Ascending aorta (tissue), 2 donors: ENCODE data around the gene PDK2. TPM values are rescaled to one million over a fixed set of nuclear protein-coding genes. Genes with fewer than 3 reads are reported as not detected.

Source experiments
- DNase-seq, 2 donors: peaks; one replicate each; pipeline ENCODE4 v3.0.0-alpha.2; 2019; ENCODE audit warnings: low spot score in 2 of 2
- H3K27ac ChIP-seq, 2 donors: fragments of 200-600 bp; sonication (generic); one replicate each; pipeline ENCODE4 v1.5.1; 2016 to 2017; ENCODE audit warnings: mild to moderate bottlenecking in 1 of 2
- H3K27me3 ChIP-seq: fragments of 200-600 bp; sonication (generic); one replicate; pipeline ENCODE4 v1.5.1; 2017
- H3K36me3 ChIP-seq, 2 donors: fragments of 200-600 bp; sonication (generic); one replicate each; pipeline ENCODE4 v1.5.1; 2016
- H3K4me1 ChIP-seq, 2 donors: fragments of 200-600 bp; sonication (generic); one replicate each; pipeline ENCODE4 v1.5.1; 2016 to 2017; ENCODE audit warnings: mild to moderate bottlenecking in 1 of 2
- H3K4me3 ChIP-seq, 2 donors: fragments of 200-600 bp; sonication (generic); one replicate each; pipeline ENCODE4 v1.5.1; 2016 to 2017; ENCODE audit warnings: mild to moderate bottlenecking in 1 of 2
- H3K9me3 ChIP-seq, 2 donors: fragments of 200-600 bp; sonication (generic); one replicate each; pipeline ENCODE4 v1.5.1; 2016
- CTCF ChIP-seq, 3 experiments: fragments of 200-600 bp in 2 of 3; fragments of 450-650 bp in 1 of 3; sonication (generic) in 2 of 3; IDR thresholded peaks; one replicate each; pipeline ENCODE4 v1.5.1; 2016 to 2019; ENCODE audit warnings: antibody characterized with exemption in 3 of 3, mild to moderate bottlenecking in 1 of 3, moderate library complexity in 1 of 3
- intact Hi-C: fragments of 100-400 bp; cut with DNase I; formaldehyde crosslinking; loops from one replicate; pipeline ENCODE4 v1.15.1; 2023
- total RNA-seq: library from RNA; depleted of rRNA; stranded (reverse); fragments of >200 nt; gene quantifications from one replicate; pipeline ENCODE4 v1.1.0, GENCODE V29; 2016

Gene PDK2
- total RNA-seq, 1 donor from 2014 or later, result 73.5 TPM

DNA sequence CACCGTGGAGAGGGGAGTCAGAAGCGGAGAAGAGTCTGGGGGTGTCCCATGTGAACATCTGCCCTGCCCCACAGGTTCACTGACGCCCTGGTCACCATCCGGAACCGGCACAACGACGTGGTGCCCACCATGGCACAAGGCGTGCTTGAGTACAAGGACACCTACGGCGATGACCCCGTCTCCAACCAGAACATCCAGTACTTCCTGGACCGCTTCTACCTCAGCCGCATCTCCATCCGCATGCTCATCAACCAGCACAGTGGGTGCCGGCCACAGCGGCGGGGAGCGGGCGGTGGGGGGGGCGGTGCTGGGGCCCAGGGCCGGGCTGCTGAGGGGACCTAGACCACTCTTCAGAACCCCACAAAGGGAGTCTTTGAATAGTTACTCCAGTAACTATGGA, 10.7 kb downstream of the PDK2 start:
- no peak overlapping the region for H3K27ac ChIP-seq
- intact Hi-C loops, result no loop called here
- no peaks in the 10 kb centered on the region for H3K27me3 ChIP-seq
- TF ChIP-seq CTCF (IDR thresholded peaks at IDR 0.05), result no peak
- H3K9me3 ChIP-seq, result no peaks in the 10 kb centered on the region
- H3K4me1 ChIP-seq, result peaks cover 3 to 12% of the 10 kb centered on the region in 2 donors
- peaks cover 54 to 61% of the 10 kb centered on the region in 2 donors for H3K36me3 ChIP-seq
- H3K4me3 ChIP-seq, result no peak overlapping the region
- DNase-seq, result no peak

- Histone ChIP-seq H3K36me3 (peaks cover 50 to 58% of the 10 kb centered on the region in 2 donors), H3K4me1 (peaks cover 4 to 12% of the 10 kb centered on the region in 2 donors), H3K4me3 (no peak overlapping the region), H3K27me3 (no peaks in the 10 kb centered on the region), H3K9me3 (no peaks in the 10 kb centered on the region), H3K27ac (no peak overlapping the region)
- TF ChIP-seq CTCF (IDR thresholded peaks at IDR 0.05), result no peak
- DNase-seq, result no peak
- intact Hi-C loops, result no loop called here
Observed at GRCh38 chr17:50106393-50107131, 11.4 kb downstream of the PDK2 start.

GRCh38 chr17:50107790-50108414, 12.8 kb downstream of the PDK2 start:
- peak overlapping the region in 1 of 2 donors; percentile 28 for H3K27ac ChIP-seq
- H3K36me3 ChIP-seq, result peaks cover 50 to 58% of the 10 kb centered on the region in 2 donors
- peaks cover 13 to 19% of the 10 kb centered on the region in 2 donors for H3K4me1 ChIP-seq
- no peaks in the 10 kb centered on the region for H3K27me3 ChIP-seq
- no peaks in the 10 kb centered on the region for H3K9me3 ChIP-seq
- intact Hi-C loops, result no loop called here
- TF ChIP-seq CTCF (IDR thresholded peaks at IDR 0.05), result no peak
- H3K4me3 ChIP-seq, result no peak overlapping the region
- no peak for DNase-seq

DNA sequence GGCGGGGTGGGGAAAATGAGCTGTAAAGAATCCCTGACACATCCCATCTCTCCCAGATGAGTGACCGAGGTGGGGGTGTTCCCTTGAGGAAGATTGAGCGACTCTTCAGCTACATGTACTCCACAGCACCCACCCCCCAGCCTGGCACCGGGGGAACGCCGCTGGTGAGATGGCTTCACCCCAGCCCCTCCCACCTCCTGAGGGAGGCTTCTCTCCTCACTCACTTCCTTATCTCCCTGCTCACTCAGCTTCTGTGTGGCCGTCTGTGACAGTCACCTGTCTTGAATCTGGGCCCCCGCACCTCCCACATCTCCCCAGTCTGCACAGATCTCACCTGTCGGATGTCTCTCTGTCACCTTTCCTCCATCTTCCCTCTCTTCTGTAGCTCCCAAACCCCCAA, 13.4 kb downstream of the PDK2 start:
- DNase-seq, result no peak
- intact Hi-C loops, result no loop called here
- H3K36me3 ChIP-seq, result peaks cover 50 to 58% of the 10 kb centered on the region in 2 donors
- H3K4me3 ChIP-seq, result no peak overlapping the region
- TF ChIP-seq CTCF (IDR thresholded peaks at IDR 0.05), result no peak
- H3K4me1 ChIP-seq, result peaks cover 13 to 20% of the 10 kb centered on the region in 2 donors
- H3K27ac ChIP-seq, result peak overlapping the region in 1 of 2 donors; percentile 28
- no peaks in the 10 kb centered on the region for H3K27me3 ChIP-seq
- no peaks in the 10 kb centered on the region for H3K9me3 ChIP-seq

- TF ChIP-seq CTCF (IDR thresholded peaks at IDR 0.05), result no peak
- Histone ChIP-seq H3K27ac (peak overlapping the region in 1 of 2 donors; percentile 92), H3K36me3 (peaks cover 50 to 55% of the 10 kb centered on the region in 2 donors)
Observed at GRCh38 chr17:50109207-50109606, 14.1 kb downstream of the PDK2 start.

More at GRCh38 chr17:50109207-50109606, 14.1 kb downstream of the PDK2 start:
- no peaks in the 10 kb centered on the region for H3K27me3 ChIP-seq
- no peak overlapping the region for H3K4me3 ChIP-seq
- intact Hi-C loops, result no loop called here
- DNase-seq, result no peak
- no peaks in the 10 kb centered on the region for H3K9me3 ChIP-seq
- H3K4me1 ChIP-seq, result peaks cover 13 to 20% of the 10 kb centered on the region in 2 donors
